ENCODE data around the gene GOLGA3.

DNA sequence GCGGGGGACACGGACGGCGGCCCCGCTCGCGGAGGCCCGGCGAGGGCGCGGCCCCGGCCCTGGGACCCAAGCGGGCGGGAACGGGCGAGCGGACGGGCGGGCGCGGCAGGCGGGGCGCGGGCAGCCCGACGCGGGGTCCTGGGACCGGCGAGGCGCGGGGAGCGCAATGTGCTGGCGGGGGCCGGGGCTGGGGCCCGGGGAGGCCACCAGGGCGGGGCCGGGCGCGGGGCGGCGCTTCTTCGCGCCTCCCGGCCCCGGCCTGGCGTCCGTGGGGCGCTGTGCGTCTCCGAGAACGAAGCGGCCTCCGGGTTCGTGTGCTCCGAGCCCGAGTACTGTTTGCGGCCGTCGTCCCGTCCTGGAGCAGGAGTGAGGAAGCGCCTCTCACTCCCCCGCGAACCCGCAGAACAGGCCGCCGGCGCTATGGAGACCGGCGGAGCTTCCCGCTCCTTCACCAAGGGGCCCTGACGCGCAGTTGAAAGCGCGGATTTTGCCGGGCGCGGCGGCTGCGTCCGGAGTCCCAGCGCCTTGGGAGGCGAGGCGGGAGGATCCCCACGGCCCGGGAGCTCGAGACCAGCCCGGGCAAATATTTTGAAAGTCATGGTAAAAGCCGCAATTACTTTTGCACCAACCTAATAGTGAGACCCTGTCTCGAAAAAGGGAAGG lies 66.6 kb downstream of the GOLGA3 start:
- TF ChIP-seq, protein P1, sequence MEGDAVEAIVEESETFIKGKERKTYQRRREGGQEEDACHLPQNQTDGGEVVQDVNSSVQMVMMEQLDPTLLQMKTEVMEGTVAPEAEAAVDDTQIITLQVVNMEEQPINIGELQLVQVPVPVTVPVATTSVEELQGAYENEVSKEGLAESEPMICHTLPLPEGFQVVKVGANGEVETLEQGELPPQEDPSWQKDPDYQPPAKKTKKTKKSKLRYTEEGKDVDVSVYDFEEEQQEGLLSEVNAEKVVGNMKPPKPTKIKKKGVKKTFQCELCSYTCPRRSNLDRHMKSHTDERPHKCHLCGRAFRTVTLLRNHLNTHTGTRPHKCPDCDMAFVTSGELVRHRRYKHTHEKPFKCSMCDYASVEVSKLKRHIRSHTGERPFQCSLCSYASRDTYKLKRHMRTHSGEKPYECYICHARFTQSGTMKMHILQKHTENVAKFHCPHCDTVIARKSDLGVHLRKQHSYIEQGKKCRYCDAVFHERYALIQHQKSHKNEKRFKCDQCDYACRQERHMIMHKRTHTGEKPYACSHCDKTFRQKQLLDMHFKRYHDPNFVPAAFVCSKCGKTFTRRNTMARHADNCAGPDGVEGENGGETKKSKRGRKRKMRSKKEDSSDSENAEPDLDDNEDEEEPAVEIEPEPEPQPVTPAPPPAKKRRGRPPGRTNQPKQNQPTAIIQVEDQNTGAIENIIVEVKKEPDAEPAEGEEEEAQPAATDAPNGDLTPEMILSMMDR (IDR thresholded peaks at IDR 0.05; ENCODE audit: low read depth, low read length, missing input control), result no peak
- TF ChIP-seq, protein P2, sequence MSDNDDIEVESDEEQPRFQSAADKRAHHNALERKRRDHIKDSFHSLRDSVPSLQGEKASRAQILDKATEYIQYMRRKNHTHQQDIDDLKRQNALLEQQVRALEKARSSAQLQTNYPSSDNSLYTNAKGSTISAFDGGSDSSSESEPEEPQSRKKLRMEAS (IDR thresholded peaks at IDR 0.05), result no peak
- TF ChIP-seq, protein P3, sequence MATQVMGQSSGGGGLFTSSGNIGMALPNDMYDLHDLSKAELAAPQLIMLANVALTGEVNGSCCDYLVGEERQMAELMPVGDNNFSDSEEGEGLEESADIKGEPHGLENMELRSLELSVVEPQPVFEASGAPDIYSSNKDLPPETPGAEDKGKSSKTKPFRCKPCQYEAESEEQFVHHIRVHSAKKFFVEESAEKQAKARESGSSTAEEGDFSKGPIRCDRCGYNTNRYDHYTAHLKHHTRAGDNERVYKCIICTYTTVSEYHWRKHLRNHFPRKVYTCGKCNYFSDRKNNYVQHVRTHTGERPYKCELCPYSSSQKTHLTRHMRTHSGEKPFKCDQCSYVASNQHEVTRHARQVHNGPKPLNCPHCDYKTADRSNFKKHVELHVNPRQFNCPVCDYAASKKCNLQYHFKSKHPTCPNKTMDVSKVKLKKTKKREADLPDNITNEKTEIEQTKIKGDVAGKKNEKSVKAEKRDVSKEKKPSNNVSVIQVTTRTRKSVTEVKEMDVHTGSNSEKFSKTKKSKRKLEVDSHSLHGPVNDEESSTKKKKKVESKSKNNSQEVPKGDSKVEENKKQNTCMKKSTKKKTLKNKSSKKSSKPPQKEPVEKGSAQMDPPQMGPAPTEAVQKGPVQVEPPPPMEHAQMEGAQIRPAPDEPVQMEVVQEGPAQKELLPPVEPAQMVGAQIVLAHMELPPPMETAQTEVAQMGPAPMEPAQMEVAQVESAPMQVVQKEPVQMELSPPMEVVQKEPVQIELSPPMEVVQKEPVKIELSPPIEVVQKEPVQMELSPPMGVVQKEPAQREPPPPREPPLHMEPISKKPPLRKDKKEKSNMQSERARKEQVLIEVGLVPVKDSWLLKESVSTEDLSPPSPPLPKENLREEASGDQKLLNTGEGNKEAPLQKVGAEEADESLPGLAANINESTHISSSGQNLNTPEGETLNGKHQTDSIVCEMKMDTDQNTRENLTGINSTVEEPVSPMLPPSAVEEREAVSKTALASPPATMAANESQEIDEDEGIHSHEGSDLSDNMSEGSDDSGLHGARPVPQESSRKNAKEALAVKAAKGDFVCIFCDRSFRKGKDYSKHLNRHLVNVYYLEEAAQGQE (IDR thresholded peaks at IDR 0.05), result no peak
- peak; percentile 55 for TF ChIP-seq YY1 (IDR thresholded peaks at IDR 0.05)
- no peak for TF ChIP-seq HNF4G (IDR thresholded peaks at IDR 0.05)
- TF ChIP-seq RAD21 (IDR thresholded peaks at IDR 0.05), result no peak
- no peak for TF ChIP-seq JUND (IDR thresholded peaks at IDR 0.05)
- TF ChIP-seq GABPA (IDR thresholded peaks at IDR 0.05 in 1 of 2, conservative IDR thresholded peaks at IDR 0.05 in 1 of 2), result no peak
- TF ChIP-seq, protein P4, sequence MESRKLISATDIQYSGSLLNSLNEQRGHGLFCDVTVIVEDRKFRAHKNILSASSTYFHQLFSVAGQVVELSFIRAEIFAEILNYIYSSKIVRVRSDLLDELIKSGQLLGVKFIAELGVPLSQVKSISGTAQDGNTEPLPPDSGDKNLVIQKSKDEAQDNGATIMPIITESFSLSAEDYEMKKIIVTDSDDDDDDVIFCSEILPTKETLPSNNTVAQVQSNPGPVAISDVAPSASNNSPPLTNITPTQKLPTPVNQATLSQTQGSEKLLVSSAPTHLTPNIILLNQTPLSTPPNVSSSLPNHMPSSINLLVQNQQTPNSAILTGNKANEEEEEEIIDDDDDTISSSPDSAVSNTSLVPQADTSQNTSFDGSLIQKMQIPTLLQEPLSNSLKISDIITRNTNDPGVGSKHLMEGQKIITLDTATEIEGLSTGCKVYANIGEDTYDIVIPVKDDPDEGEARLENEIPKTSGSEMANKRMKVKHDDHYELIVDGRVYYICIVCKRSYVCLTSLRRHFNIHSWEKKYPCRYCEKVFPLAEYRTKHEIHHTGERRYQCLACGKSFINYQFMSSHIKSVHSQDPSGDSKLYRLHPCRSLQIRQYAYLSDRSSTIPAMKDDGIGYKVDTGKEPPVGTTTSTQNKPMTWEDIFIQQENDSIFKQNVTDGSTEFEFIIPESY (IDR thresholded peaks at IDR 0.05), result no peak
